Epithelial cell of esophagus (primary cell): ENCODE measurements around the gene CERKL.
A peak's percentile ranks its signal among the peaks of the same experiment; 100 is the strongest.

ENCODE experiments used
- DNase-seq: peaks from one replicate; pipeline ENCODE4 v3.0.0; 2010; ENCODE audit warnings: low read depth
- H3K4me3 ChIP-seq: 2 replicates; pipeline ENCODE4 v1.5.1; 2011; ENCODE audit warnings: mild to moderate bottlenecking, low read length, control low read depth
- CTCF ChIP-seq: IDR thresholded peaks from 2 replicates; pipeline ENCODE4 v1.5.1; 2011; ENCODE audit warnings: low read depth, mild to moderate bottlenecking, low read length, control low read depth, inconsistent platforms; ENCODE audit not compliant: insufficient read depth; ENCODE audit errors: missing control alignments

Gene CERKL

GRCh38 chr2:181658444-181658843, 1.5 kb upstream of the CERKL start:
- no peak overlapping the region for H3K4me3 ChIP-seq
- TF ChIP-seq CTCF: no peak

GRCh38 chr2:181657379-181657778, 474 bp upstream of the CERKL start:
- DNase-seq: no peak
- TF ChIP-seq CTCF: no peak
- H3K4me3 ChIP-seq: no peak overlapping the region

More at GRCh38 chr2:181658444-181658843, 1.5 kb upstream of the CERKL start:
- no peak for DNase-seq

DNA sequence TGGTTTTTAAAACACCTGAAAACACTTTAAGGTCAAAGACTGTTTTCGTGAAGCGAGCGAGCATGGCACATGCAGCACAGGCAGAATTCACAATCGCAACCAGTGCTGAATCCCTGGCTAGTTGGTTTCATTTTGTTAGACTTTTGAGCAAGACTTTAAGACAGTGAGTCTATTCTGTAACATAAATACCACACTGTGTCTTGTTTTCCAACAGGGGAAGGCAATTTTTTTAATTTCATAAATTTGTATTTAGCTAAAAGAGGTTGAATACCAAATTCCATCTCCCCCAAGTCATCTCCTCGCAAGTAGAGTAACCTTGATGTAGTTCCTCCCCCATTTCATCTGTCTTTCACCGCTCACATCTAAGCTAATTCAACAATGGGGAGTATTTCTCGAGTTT, 1.4 kb downstream of the CERKL start:
- DNase-seq: no peak
- no peak for TF ChIP-seq CTCF
- H3K4me3 ChIP-seq: no peak overlapping the region

- H3K4me3 ChIP-seq: no peak overlapping the region
- peak; percentile 6 for DNase-seq
- TF ChIP-seq CTCF: no peak
Measured at GRCh38 chr2:181649436-181649979, 7.4 kb downstream of the CERKL start.

DNA sequence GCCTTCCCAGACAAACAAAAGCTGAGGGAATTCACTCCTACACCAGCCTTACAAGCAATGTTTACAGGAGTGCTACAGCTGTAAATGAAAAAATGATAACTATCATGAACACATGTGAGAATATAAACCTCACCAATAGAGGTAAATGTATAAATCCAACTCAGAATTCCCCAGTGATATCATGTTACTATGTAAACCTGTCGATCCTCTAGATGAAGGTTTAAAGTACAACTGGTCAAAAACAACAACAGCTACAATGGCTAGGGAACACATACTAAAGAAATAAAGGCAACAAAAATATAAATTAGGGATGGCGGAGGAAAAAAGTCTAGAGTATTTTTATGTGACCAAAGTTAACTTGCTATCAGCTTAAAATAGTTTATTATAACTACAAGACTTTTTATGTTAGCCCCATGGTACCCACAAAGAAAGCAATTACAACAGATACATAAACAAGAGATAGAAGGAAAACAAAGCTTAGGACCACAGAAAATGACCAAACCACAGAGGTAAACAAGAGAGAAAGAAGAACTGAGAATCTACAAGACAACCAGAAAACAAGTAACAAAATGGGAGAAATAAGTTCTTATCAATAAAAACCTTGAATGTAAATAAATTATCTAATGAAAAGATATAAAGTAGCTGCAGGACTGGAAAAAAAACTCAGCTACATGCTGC, 8.3 kb downstream of the CERKL start:
- TF ChIP-seq CTCF: no peak
- no peak overlapping the region for H3K4me3 ChIP-seq
- no peak for DNase-seq

GRCh38 chr2:181646415-181646987, 10.4 kb downstream of the CERKL start:
- H3K4me3 ChIP-seq: no peak overlapping the region
- TF ChIP-seq CTCF: no peak
- no peak for DNase-seq
